Measurements from ENCODE around the gene ADAT3.

DNA sequence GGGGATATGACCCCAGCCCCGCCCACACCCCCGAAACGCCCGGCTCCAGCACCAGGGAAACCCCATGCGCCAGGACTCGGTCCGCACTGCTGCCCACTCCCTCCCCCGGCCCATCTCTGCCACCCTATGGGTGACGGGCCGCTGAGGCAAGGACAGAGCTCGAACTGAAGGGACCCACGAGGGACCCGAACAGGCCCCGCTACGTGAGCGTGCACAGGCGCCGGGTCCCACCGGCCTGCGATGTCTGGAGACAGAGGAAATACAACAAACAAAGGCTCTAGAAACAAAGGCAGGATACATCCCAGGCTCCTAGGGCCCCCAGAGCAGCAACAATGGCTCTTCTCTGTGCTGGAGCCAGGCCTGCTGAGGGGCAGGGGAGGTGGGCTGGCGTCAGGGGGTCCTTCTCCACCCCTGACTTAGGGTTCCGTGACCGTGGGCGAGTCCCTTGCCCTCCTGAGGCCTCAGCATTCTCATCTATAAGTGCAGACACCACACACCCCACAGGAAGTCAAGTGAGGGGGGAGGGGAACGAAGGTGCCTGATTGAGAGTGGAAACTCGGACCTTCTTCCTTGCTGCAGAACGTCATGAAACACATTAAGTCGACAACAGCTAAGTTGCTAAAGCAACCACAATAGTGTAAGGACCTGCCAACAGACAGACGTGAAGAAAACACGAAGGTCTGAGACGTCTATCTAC lies 23.0 kb upstream of the ADAT3 start:
- TF ChIP-seq POLR2A (IDR thresholded peaks at IDR 0.05): no peak
- no peak for TF ChIP-seq POLR2AphosphoS5 (IDR thresholded peaks at IDR 0.05)

Measured in sigmoid colon (tissue), 4 donors.